GM18868 (cell line): Measurements from ENCODE around the gene RLF.
"Not testable (repeated sequence)": the region's sequence is repeated elsewhere in the genome, so short reads cannot be mapped to it uniquely, and the experiment has no call there.

ENCODE experiments used
- ATAC-seq: cut with Tn5 transposase; IDR thresholded peaks from one replicate; pipeline ENCODE4 v1.9.1; 2021; ENCODE audit warnings: mild to moderate bottlenecking, moderate library complexity; ENCODE audit not compliant: unreplicated experiment

RLF gene

GRCh38 chr1:40171036-40171435, 9.8 kb downstream of the RLF start:
- ATAC-seq: no peak

DNA sequence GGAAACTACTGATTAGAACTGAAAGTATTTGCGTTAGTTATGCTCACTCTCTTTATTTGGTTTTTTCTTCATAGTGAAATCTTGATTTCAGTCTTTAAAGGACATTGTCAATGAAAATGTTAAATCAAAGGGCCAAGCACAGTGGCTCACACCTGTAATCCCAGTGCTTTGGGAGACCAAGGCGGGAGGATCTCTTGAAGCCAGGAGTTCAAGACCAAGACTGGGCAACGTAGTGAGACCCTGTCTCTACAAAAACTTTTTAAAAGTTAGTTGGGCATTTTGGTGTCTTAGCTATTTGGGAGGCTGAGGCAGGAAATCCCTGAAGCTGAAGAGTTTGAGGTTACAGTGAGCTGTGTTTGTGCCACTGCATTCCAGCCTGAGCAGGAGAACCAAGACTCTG, 13.6 kb downstream of the RLF start:
- no peak for ATAC-seq

- ATAC-seq: not testable (repeated sequence)
Observed at GRCh38 chr1:40176989-40177388, 15.8 kb downstream of the RLF start.

DNA sequence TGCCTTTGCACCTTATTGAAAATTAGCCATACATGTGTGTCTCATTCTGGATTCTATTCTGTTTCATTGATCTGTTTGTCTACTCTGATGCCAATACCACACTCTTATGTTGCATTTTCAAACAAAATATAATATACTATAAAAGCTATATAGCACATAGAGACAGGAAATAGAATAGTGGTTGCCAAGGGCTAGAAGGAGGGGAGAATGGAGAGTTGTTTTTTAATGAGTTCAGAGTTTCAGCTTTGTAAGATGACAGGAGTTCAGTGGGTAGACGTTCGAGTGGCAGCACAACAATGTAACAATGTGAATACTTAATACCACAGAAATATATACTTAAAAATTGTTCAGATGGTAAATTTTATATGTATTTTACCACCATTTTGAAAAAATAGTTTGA, 17.0 kb downstream of the RLF start:
- no peak for ATAC-seq

DNA sequence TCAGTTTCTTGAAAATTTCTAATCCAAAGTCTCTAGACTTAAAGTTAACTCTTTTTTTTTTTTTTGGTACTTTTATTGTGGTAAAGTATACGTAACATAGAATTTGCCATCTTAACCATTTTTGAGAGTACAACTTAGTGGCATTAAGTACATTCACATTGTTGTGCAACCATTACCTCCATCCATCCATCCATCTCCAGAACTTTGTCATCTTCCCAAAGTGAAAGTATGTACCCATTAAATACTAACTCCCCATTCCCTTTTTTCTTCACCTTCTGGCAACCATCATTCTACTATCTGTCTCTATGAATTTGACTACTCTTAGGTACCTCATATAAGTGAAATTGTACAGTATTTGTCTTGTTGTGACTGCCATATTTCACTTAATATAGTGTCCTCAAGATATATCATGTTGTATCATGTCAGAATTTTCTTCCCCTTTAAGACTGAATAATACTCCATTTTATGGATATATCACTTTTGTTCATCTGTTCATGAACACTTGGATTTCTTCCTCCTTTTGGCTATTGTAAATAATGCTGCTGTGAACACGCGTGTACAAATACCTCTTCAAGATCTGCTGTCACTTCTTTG, 18.4 kb downstream of the RLF start:
- no peak for ATAC-seq

GRCh38 chr1:40183055-40183710, 22.0 kb downstream of the RLF start:
- ATAC-seq: no peak

GRCh38 chr1:40184193-40184592, 23.0 kb downstream of the RLF start:
- ATAC-seq: no peak

DNA sequence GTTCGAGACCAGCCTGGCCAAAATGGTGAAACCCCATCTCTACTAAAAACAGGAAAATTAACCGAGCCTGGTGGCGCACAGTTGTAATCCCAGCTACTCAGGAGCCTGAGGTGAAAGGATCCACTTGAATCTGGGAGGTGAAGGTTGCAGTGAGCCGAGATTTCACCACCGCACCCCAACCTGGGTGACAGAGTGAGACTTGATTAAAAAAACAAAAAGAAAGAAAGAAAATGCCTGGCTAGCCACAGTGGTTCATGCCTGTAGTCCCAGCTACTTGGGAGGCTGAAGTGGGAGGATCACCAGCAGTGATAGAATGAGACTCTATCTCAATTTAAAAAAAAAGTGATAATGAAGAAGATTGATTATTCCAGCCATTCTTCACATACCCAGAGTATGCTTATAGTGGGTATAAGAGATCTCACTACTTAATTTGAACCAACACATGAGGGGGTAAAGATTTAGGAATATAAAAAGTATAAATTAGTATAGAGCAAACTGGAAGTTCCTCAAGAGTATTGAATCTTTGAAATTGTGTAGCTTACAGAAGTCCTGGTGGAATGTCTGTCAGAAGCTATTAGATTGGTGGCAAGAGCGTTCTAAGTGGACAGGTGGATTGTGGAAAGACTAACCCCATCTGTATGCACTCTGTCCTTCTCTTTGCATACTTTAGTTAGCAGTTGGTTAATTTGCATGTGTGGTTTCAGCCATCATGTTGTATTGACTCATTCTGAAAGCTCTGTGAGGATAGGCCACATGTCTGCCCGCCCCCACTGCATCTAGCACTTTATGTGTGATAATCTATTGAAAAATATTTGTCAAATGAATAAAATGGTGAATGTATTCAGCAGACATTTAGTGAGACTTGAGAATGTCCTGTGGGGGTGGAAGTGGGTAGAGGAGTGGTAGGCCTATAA, 25.0 kb downstream of the RLF start:
- ATAC-seq: peak; percentile 97

- no peak for ATAC-seq
Observed at GRCh38 chr1:40187399-40187798, 26.2 kb downstream of the RLF start.

DNA sequence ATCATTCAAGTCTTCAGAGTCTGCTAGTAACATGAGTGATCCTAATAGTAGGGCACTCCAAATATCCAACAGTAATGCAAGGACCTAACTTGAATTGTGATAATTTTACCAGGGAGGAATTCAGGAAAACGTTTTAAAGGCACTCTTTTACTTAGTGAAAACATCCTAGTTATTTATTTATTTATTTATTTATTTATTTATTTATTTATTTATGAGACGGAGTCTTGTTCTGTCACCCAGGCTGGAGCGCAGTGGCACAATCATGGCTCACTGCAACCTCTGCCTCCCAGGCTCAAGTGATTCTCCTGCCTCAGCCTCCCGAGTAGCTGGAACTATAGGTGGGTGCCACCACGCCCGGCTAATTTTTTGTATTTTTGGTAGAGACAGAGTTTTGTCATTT, 33.5 kb downstream of the RLF start:
- not testable (repeated sequence) for ATAC-seq

GRCh38 chr1:40197656-40198055, 36.5 kb downstream of the RLF start:
- no peak for ATAC-seq

DNA sequence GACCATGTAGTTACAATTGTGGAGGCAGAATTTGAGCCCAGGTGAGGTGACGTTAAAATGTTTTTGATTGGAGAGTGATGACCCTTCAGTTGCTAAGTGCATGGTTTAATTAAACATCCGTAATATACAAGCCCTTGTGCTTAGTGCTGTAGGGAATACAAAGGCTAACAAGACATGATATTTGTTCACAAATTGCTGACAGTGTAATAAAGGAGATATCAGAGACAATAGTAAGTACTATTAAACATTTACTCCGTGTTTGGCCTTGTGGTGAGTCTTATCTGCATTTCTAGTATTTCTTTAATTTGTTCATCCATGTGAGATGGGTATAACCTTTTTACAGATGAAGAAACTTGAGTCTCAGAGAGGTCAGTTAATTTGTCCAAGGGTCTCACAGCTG, 37.9 kb downstream of the RLF start:
- no peak for ATAC-seq

GRCh38 chr1:40204856-40205255, 43.7 kb downstream of the RLF start:
- no peak for ATAC-seq

DNA sequence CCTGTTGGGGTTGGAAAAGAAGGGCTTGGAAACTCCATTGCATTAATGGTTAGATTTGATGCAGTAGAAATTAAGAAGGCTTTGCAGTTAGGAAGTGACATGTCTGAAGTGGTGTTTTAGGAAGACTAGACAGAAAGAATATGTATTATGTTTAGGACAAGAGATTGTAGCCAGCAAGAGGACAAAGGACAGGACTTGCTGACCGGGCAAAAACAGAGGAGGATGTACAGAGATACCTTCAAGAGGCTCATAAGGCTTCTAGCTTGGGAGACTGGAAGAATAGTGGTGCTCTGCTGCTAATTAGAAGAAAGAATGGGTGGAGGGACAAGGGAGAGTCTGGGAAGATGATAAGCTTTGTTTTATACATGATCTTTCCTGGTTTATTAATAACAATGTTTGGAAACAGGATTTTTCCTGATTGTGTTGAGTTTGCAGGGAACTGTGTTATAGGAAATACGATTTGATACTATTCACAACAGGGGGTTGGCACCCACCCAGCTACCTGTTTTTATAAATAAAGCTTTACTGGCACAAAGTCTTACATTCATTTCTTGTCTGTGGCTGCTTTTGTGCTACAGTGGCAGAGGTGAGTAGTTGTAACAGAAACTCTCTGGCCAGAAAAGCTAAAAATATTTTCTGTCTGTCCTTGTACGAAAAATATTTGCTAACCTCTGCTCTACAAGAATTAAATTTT, 49.5 kb downstream of the RLF start:
- no peak for ATAC-seq

DNA sequence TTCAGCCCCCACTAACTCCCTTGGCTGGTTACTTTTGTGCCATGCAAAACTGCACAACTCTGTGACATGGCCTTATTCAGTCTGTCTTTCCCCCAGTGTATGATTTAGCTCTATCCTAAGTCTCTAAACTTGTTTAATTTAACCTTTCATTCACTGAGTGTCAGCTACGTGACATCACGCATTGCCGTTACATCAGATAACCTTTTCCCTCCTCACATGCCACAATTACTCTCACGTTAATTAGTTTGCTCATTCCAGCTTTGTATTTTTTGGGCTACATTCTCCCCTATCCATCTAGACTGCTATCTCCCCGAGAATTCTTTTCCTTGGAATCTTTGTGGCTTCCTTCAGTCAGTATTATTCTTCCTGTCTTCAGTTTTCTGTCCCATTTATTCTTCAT, 57.1 kb downstream of the RLF start:
- no peak for ATAC-seq

DNA sequence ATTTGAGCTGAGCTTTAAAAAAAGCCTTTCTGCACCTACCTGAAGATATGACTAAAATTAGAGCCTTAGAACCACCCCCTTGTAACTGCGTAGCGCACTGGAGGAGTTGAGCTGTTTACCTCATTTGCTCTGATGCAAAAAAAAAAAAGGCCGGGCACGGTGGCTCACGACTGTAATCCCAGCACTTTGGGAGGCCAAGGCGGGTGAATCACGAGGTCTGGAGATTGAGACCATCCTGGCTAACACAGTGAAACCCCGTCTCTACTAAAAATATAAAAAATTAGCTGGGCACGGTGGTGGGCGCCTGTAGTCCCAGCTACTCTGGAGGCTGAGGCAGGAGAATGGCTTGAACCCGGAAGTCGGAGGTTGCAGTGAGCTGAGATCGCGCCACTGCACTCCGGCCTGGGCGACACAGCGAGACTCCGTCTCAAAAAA, 60.3 kb downstream of the RLF start:
- ATAC-seq: not testable (repeated sequence)

GRCh38 chr1:40221977-40222772, 61.0 kb downstream of the RLF start:
- ATAC-seq: no peak

DNA sequence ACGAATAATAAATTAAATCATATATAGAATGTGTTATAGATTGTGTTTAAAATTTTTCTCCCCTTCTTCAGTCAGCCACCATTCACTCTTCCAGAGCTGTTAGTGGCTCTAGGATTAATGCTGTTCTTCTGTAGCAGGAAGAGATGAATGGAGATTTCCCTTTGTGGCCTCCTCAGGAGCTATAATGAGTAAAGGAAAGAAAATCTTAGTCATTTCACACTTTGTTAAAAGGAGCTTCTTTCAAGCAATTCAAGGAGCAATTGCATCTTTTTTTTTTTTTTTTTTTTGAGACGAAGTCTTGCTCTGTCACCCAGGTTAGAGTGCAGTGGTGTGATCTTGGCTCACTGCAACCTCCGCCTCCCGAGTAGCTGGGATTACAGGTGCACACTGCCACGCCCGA, 62.9 kb downstream of the RLF start:
- ATAC-seq: no peak

- ATAC-seq: no peak
Observed at GRCh38 chr1:40226192-40226591, 65.0 kb downstream of the RLF start.

GRCh38 chr1:40232444-40232843, 71.3 kb downstream of the RLF start:
- peak; percentile 95 for ATAC-seq
